ENCODE measurements around the gene GRK2. TPM values are rescaled to one million over a fixed set of nuclear protein-coding genes. Genes with fewer than 3 reads are reported as not detected.

Gene GRK2
- total and polyA plus RNA-seq, 2 of the 13 experiments (the other 11 are each of a cell fraction or from before 2014, with no cell fraction given), result 31.3 to 42.4 TPM

DNA sequence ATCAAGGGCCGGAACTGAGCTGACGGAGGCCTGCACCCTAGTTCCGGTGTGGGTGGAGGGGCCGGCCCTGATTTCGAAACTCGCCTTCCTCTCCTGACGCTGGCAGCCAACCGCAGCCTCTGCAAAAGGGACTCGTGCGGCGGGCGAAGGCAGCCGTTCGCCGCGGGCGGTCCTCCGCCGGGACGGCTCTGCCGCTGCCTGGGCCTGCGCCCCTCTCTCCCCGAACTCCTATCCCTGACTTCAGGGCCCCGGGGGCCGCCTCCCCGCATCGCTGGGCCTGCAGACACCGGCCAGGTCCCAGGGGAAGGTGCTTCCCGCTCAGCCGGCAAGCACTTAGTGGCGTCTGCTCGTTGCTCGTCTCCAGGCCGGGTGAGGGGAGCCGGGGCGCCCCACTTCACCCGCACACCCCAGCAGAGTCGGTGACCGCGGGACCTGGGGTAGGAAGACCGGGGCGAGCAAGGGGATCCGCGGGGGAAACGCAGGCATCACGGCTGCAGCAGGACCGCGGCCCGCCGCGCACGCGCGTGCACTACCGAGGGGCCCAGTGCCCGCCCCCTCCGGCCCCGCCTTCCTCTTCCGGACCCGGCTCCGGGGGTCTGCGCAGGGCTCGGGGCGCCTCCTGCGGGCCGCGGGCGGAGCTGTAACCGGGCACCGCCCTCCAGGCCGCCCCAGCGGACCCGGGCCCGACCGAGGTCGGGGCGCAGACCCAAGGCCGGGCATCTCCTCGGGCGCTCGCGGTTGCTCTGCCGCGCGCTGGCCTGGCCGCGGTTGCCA is 22.4 kb downstream of the GRK2 start (continued):
- TF ChIP-seq CAMTA2 (CRISPR knock-in tag; IDR thresholded peaks at IDR 0.05; ENCODE audit: borderline replicate concordance) (peak; percentile 92; the same call in 1 of the 2 replicates), KDM5B (CRISPR knock-in tag; IDR thresholded peaks at IDR 0.05; ENCODE audit: borderline replicate concordance) (peak; percentile 87), ZNF547 (CRISPR knock-in tag; IDR thresholded peaks at IDR 0.05) (peak; percentile 91)
- TF ChIP-seq, protein P1, sequence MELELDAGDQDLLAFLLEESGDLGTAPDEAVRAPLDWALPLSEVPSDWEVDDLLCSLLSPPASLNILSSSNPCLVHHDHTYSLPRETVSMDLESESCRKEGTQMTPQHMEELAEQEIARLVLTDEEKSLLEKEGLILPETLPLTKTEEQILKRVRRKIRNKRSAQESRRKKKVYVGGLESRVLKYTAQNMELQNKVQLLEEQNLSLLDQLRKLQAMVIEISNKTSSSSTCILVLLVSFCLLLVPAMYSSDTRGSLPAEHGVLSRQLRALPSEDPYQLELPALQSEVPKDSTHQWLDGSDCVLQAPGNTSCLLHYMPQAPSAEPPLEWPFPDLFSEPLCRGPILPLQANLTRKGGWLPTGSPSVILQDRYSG (CRISPR knock-in tag; IDR thresholded peaks at IDR 0.05), result peak; percentile 87

- H3K4me1 ChIP-seq (ENCODE audit: insufficient read depth, low read length), result peaks cover 37% of the 10 kb centered on the region
- ATAC-seq (peak; percentile 31), FAIRE-seq (no peak), DNase-seq (ENCODE audit: low spot score) (no peak)
- 0% methylated on average over 3 of the region's 56 CpGs for WGBS (ENCODE audit: low lambda C conversion rate)
- TF ChIP-seq, protein P2, sequence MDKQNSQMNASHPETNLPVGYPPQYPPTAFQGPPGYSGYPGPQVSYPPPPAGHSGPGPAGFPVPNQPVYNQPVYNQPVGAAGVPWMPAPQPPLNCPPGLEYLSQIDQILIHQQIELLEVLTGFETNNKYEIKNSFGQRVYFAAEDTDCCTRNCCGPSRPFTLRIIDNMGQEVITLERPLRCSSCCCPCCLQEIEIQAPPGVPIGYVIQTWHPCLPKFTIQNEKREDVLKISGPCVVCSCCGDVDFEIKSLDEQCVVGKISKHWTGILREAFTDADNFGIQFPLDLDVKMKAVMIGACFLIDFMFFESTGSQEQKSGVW (CRISPR knock-in tag; IDR thresholded peaks at IDR 0.05; ENCODE audit: borderline replicate concordance), result 0 out of 2 replicates have a peak, but pooled peaks have one; percentile 61
- TF ChIP-seq ZFX (CRISPR knock-in tag; IDR thresholded peaks at IDR 0.05; ENCODE audit: low read depth) (0 out of 2 replicates have a peak, but pooled peaks have one; percentile 6), SNAPC5 (CRISPR knock-in tag; IDR thresholded peaks at IDR 0.05; ENCODE audit: borderline replicate concordance) (no peak), ZNF598 (CRISPR knock-in tag; IDR thresholded peaks at IDR 0.05; ENCODE audit: borderline replicate concordance) (no peak), SNAPC2 (CRISPR knock-in tag; IDR thresholded peaks at IDR 0.05) (0 out of 2 replicates have a peak, but pooled peaks have one; percentile 35), ZNF773 (CRISPR knock-in tag; IDR thresholded peaks at IDR 0.05; ENCODE audit: borderline replicate concordance) (no peak), GMEB2 (CRISPR knock-in tag; IDR thresholded peaks at IDR 0.05; ENCODE audit: low read depth) (no peak), MAX (IDR thresholded peaks at IDR 0.05) (0 out of 2 replicates have a peak, but pooled peaks have one; percentile 5), ZFY (CRISPR knock-in tag; IDR thresholded peaks at IDR 0.05) (peak; percentile 58)
- TF ChIP-seq, protein P3, sequence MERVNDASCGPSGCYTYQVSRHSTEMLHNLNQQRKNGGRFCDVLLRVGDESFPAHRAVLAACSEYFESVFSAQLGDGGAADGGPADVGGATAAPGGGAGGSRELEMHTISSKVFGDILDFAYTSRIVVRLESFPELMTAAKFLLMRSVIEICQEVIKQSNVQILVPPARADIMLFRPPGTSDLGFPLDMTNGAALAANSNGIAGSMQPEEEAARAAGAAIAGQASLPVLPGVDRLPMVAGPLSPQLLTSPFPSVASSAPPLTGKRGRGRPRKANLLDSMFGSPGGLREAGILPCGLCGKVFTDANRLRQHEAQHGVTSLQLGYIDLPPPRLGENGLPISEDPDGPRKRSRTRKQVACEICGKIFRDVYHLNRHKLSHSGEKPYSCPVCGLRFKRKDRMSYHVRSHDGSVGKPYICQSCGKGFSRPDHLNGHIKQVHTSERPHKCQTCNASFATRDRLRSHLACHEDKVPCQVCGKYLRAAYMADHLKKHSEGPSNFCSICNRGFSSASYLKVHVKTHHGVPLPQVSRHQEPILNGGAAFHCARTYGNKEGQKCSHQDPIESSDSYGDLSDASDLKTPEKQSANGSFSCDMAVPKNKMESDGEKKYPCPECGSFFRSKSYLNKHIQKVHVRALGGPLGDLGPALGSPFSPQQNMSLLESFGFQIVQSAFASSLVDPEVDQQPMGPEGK (CRISPR knock-in tag; IDR thresholded peaks at IDR 0.05), result peak; percentile 11; the same call in 1 of the 2 replicates
- peak within 1 kb of the TSS; percentile 99 for H3K4me2 ChIP-seq (ENCODE audit: low read depth, low read length)
- POLR2A ChIA-PET, result interaction anchor here (1.0 to 7.7 kb wide), 13 partner anchors 9 to 112 kb away, joined by 3 to 66 read pairs (median 8); partner anchors contain the start of genes GRK2, POLD4, PPP1CA and RAD9A
- no peak within 1 kb of the TSS for H2AFZ ChIP-seq (ENCODE audit: low read length)
- no peaks in the 10 kb centered on the region for H3K27me3 ChIP-seq (ENCODE audit: control insufficient read depth in 1 of 2, insufficient read depth in 2 of 2, low read length in 2 of 2)
- H3K4me3 ChIP-seq (replicated peaks in 1 of 3; ENCODE audit: insufficient read depth in 1 of 3, low read depth in 2 of 3, low read length in 3 of 3), result peak within 1 kb of the TSS; percentile 69 to 94 (median 91)
- peaks cover 13% of the 10 kb centered on the region for H3K79me2 ChIP-seq (ENCODE audit: insufficient read depth, low read length)
- BruUV-seq (replicated peaks), result no TSS peak
- H3K27ac ChIP-seq (ENCODE audit: extremely low read length, insufficient read depth, low read length), result peak within 1 kb of the TSS; percentile 100
- no peaks in the 10 kb centered on the region for H4K20me1 ChIP-seq (ENCODE audit: insufficient read depth, low read length)
- H3K36me3 ChIP-seq (replicated peaks in 1 of 2; ENCODE audit: control insufficient read depth in 1 of 2, insufficient read depth in 2 of 2, low read length in 2 of 2), result peaks cover 7 to 40% of the 10 kb centered on the region in 2 experiments; a peak in 4 of 5 replicates
- H3K9ac ChIP-seq (ENCODE audit: insufficient read depth, low read depth, low read length), result peak within 1 kb of the TSS; percentile 95
- in situ Hi-C loops (cut with HindIII; ENCODE audit: extremely low pct_ligation_motif_present, low pct_unique_long_range_greater_than_20kb) (no loop called here), intact Hi-C loops (cut with micrococcal nuclease; ENCODE audit: unreplicated experiment) (loop anchor here (1.0 kb wide), 1 partner anchor 22 kb away; no protein-coding TSS in a partner anchor)
- no peaks in the 10 kb centered on the region for H3K9me3 ChIP-seq (ENCODE audit: low read length)
- CTCF ChIA-PET (ENCODE audit: low intra/inter-chr PET ratio, low total read pairs), result interaction anchor here (0.8 to 1.6 kb wide), 3 partner anchors 14 to 28 kb away, joined by 3 to 5 read pairs (median 3); partner anchors contain the start of genes GRK2 and SSH3
Observed at GRCh38 chr11:67289226-67289650, 23.0 kb downstream of the GRK2 start, which contains the start of gene ANKRD13D. Gene ANKRD13D (plus strand): TSS chr11:67289303. CDS start chr11:67289461, 158 bp downstream.

All from HepG2 (cell line).